NT2/D1 (cell line): ENCODE data around the gene TMOD1.

Experiments used
- SUZ12 ChIP-seq: IDR thresholded peaks from 2 replicates; pipeline ENCODE4 v1.6.1; 2011; ENCODE audit not compliant: insufficient read length, insufficient read depth; ENCODE audit errors: extremely low read depth
- YY1 ChIP-seq: IDR thresholded peaks from 2 replicates; pipeline ENCODE4 v1.6.1; 2011; ENCODE audit not compliant: insufficient read length, insufficient read depth

DNA sequence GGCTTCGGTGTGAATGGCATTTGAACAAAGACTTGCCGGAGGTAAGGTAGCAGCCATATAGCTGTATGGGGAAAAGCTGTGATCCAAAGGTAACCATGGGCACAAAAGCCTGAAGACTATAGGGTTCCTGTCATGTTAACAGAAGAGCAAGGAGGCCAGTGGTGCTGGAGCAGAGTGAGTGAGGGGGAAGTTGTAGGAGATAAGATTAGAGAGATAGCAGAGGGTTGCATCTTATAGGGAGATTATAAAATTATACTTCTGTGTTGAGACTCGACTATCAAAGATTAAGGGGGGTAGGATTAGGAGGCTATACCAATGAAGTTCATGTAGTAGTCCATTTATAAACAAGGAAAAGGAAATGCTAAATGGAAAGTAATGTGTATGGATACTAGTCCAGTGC, 135.4 kb downstream of the TMOD1 start:
- no peak for TF ChIP-seq SUZ12
- no peak for TF ChIP-seq YY1
